Spleen (tissue), 7 donors: ENCODE results near the gene GSG1L.
"Not testable (repeated sequence)": the region's sequence is repeated elsewhere in the genome, so short reads cannot be mapped to it uniquely, and the experiment has no call there.

ENCODE experiments used
- POLR2A ChIP-seq, 3 donors: fragments of 450-650 bp; IDR thresholded peaks; one replicate each; pipeline ENCODE4 v1.5.1; 2017; ENCODE audit warnings: antibody characterized with exemption in 3 of 3, mild to moderate bottlenecking in 1 of 3
- POLR2AphosphoS5 ChIP-seq, 3 donors: sonication (generic); formaldehyde crosslinking; IDR thresholded peaks; one replicate each; pipeline ENCODE4 v1.5.1; 2017; ENCODE audit warnings: antibody characterized with exemption in 3 of 3
- TF ChIP-seq, protein P1 (sequence below), 11 experiments: fragments of 200-600 bp in 7 of 11; fragments of 450-650 bp in 4 of 11; sonication (generic) in 4 of 11; IDR thresholded peaks in 8 of 11; conservative IDR thresholded peaks in 3 of 11; 1 replicate in 7 of 11; 2 replicates in 4 of 11; pipeline versions ENCODE4 v1.4.0 to v1.8.0; 2016 to 2021; ENCODE audit warnings: antibody characterized with exemption in 11 of 11, inconsistent platforms in 4 of 11, mild to moderate bottlenecking in 1 of 11
- donor health status: DM: no; HTN: no; CAD: no; lungs with moderate emphysema.
- donor health status: DM: no; HTN: no; CAD: no.
- donor health status: DM: no; HTN: no; CAD: no.

DNA sequence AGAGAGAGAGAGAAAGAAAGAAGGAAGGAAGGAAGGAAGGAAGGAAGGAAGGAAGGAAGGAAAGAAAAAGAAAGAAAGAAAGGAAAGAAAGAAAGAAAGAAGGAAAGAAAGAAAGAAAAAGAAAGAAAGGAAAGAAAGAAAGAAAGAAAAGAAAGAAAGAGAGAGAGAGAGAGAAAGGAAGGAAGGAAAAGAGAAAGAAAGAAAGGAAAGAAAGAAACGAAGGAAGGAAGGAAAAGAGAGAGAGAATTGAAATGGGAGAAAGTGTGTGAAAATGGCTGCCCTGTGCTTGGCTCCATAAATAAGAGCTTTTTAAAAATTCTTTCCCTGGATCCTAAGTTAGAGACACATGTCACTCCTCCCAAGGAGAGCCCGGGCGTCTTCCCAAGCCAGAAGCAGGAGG is 83.8 kb downstream of the GSG1L start:
- TF ChIP-seq POLR2AphosphoS5, POLR2A (IDR thresholded peaks at IDR 0.05): not testable (repeated sequence)
- TF ChIP-seq, protein P1, sequence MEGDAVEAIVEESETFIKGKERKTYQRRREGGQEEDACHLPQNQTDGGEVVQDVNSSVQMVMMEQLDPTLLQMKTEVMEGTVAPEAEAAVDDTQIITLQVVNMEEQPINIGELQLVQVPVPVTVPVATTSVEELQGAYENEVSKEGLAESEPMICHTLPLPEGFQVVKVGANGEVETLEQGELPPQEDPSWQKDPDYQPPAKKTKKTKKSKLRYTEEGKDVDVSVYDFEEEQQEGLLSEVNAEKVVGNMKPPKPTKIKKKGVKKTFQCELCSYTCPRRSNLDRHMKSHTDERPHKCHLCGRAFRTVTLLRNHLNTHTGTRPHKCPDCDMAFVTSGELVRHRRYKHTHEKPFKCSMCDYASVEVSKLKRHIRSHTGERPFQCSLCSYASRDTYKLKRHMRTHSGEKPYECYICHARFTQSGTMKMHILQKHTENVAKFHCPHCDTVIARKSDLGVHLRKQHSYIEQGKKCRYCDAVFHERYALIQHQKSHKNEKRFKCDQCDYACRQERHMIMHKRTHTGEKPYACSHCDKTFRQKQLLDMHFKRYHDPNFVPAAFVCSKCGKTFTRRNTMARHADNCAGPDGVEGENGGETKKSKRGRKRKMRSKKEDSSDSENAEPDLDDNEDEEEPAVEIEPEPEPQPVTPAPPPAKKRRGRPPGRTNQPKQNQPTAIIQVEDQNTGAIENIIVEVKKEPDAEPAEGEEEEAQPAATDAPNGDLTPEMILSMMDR (IDR thresholded peaks at IDR 0.05 in 8 of 11, conservative IDR thresholded peaks at IDR 0.05 in 3 of 11): not testable (repeated sequence)
